ENCODE measurements around the gene TSPAN31.
A peak's percentile ranks its signal among the peaks of the same experiment; 100 is the strongest.

The TSPAN31 gene

DNA sequence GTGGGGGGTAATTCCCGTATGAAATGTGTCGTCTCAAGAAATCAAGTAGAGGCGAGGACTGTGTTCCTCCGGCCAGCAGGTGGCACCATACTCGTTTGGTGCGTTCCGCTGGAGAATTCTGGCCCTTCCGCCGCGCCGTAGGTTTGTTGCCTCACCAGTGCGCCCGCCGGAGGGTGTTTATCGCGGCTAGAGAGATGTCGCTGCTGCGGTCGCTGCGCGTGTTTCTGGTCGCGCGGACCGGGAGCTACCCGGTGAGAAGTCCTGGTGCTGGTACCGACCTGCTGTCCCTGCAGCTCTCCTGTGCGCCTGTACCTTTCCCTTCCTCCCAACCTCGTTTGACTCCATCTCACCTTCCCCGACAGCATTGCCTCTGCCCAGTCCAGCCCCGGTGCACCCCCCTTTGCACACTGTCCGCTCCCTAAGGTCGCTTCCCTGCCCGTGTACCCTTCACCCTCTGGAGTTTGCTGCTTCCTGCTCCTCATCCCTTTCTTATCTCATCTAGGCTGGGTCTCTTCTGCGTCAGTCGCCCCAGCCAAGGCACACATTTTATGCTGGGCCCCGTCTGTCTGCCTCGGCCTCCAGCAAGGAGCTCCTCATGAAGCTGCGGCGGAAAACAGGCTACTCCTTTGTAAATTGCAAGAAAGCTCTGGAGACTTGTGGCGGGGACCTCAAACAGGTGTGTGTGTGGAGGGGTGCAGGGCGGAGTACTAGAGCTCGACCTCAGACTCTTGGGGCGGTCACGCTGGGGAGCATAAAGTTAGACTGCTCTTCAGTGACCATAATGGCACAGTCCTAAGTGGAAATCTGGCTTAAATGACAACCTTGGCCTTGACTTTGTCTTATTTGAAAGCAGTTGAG, 38.0 kb downstream of the TSPAN31 start, which contains the start of gene TSFM (continued):
- TF ChIP-seq, protein P1, sequence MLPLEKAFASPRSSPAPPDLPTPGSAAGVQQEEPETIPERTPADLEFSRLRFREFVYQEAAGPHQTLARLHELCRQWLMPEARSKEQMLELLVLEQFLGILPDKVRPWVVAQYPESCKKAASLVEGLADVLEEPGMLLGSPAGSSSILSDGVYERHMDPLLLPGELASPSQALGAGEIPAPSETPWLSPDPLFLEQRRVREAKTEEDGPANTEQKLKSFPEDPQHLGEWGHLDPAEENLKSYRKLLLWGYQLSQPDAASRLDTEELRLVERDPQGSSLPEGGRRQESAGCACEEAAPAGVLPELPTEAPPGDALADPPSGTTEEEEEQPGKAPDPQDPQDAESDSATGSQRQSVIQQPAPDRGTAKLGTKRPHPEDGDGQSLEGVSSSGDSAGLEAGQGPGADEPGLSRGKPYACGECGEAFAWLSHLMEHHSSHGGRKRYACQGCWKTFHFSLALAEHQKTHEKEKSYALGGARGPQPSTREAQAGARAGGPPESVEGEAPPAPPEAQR (tag by site-specific recombination; IDR thresholded peaks at IDR 0.05) = no peak; the same call in 1 of the 2 replicates
- TF ChIP-seq, protein P2, sequence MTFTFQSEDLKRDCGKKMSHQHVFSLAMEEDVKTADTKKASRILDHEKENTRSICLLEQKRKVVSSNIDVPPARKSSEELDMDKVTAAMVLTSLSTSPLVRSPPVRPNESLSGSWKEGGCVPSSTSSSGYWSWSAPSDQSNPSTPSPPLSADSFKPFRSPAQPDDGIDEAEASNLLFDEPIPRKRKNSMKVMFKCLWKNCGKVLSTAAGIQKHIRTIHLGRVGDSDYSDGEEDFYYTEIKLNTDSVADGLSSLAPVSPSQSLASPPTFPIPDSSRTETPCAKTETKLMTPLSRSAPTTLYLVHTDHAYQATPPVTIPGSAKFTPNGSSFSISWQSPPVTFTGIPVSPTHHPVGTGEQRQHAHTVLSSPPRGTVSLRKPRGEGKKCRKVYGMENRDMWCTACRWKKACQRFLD (tag by site-specific recombination; IDR thresholded peaks at IDR 0.05) = no peak
- TF ChIP-seq SP3 (tag by site-specific recombination; IDR thresholded peaks at IDR 0.05) (peak; percentile 62), ZNF529 (tag by site-specific recombination; IDR thresholded peaks at IDR 0.05; ENCODE audit: insufficient replicate concordance) (no peak), ZNF423 (tag by site-specific recombination; IDR thresholded peaks at IDR 0.05) (no peak), SCRT1 (tag by site-specific recombination; IDR thresholded peaks at IDR 0.05; ENCODE audit: borderline replicate concordance) (0 out of 2 replicates have a peak, but pooled peaks have one; percentile 27), ZNF175 (tag by site-specific recombination; IDR thresholded peaks at IDR 0.05) (no peak), ZNF19 (tag by site-specific recombination; IDR thresholded peaks at IDR 0.05; ENCODE audit: low read depth) (no peak), ZNF629 (tag by site-specific recombination; IDR thresholded peaks at IDR 0.05) (peak; percentile 87), EGR2 (tag by site-specific recombination; IDR thresholded peaks at IDR 0.05; ENCODE audit: low read depth) (no peak), ZNF239 (tag by site-specific recombination; IDR thresholded peaks at IDR 0.05) (peak; percentile 86), ZNF776 (tag by site-specific recombination; IDR thresholded peaks at IDR 0.05; ENCODE audit: borderline replicate concordance) (no peak), ZNF433 (tag by site-specific recombination; IDR thresholded peaks at IDR 0.05; ENCODE audit: low read depth) (no peak), KLF9 (tag by site-specific recombination; IDR thresholded peaks at IDR 0.05; ENCODE audit: low read depth) (peak; percentile 61; the same call in 1 of the 2 replicates), ZNF146 (tag by site-specific recombination; IDR thresholded peaks at IDR 0.05) (peak; percentile 4; the same call in 1 of the 2 replicates)
- TF ChIP-seq, protein P3, sequence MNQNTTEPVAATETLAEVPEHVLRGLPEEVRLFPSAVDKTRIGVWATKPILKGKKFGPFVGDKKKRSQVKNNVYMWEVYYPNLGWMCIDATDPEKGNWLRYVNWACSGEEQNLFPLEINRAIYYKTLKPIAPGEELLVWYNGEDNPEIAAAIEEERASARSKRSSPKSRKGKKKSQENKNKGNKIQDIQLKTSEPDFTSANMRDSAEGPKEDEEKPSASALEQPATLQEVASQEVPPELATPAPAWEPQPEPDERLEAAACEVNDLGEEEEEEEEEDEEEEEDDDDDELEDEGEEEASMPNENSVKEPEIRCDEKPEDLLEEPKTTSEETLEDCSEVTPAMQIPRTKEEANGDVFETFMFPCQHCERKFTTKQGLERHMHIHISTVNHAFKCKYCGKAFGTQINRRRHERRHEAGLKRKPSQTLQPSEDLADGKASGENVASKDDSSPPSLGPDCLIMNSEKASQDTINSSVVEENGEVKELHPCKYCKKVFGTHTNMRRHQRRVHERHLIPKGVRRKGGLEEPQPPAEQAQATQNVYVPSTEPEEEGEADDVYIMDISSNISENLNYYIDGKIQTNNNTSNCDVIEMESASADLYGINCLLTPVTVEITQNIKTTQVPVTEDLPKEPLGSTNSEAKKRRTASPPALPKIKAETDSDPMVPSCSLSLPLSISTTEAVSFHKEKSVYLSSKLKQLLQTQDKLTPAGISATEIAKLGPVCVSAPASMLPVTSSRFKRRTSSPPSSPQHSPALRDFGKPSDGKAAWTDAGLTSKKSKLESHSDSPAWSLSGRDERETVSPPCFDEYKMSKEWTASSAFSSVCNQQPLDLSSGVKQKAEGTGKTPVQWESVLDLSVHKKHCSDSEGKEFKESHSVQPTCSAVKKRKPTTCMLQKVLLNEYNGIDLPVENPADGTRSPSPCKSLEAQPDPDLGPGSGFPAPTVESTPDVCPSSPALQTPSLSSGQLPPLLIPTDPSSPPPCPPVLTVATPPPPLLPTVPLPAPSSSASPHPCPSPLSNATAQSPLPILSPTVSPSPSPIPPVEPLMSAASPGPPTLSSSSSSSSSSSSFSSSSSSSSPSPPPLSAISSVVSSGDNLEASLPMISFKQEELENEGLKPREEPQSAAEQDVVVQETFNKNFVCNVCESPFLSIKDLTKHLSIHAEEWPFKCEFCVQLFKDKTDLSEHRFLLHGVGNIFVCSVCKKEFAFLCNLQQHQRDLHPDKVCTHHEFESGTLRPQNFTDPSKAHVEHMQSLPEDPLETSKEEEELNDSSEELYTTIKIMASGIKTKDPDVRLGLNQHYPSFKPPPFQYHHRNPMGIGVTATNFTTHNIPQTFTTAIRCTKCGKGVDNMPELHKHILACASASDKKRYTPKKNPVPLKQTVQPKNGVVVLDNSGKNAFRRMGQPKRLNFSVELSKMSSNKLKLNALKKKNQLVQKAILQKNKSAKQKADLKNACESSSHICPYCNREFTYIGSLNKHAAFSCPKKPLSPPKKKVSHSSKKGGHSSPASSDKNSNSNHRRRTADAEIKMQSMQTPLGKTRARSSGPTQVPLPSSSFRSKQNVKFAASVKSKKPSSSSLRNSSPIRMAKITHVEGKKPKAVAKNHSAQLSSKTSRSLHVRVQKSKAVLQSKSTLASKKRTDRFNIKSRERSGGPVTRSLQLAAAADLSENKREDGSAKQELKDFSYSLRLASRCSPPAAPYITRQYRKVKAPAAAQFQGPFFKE (tag by site-specific recombination; IDR thresholded peaks at IDR 0.05; ENCODE audit: borderline replicate concordance) = no peak
- TF ChIP-seq, protein P4, sequence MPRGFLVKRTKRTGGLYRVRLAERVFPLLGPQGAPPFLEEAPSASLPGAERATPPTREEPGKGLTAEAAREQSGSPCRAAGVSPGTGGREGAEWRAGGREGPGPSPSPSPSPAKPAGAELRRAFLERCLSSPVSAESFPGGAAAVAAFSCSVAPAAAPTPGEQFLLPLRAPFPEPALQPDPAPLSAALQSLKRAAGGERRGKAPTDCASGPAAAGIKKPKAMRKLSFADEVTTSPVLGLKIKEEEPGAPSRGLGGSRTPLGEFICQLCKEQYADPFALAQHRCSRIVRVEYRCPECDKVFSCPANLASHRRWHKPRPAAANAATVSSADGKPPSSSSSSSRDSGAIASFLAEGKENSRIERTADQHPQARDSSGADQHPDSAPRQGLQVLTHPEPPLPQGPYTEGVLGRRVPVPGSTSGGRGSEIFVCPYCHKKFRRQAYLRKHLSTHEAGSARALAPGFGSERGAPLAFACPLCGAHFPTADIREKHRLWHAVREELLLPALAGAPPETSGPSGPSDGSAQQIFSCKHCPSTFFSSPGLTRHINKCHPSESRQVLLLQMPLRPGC (tag by site-specific recombination; IDR thresholded peaks at IDR 0.05) = peak; percentile 93
- TF ChIP-seq, protein P5, sequence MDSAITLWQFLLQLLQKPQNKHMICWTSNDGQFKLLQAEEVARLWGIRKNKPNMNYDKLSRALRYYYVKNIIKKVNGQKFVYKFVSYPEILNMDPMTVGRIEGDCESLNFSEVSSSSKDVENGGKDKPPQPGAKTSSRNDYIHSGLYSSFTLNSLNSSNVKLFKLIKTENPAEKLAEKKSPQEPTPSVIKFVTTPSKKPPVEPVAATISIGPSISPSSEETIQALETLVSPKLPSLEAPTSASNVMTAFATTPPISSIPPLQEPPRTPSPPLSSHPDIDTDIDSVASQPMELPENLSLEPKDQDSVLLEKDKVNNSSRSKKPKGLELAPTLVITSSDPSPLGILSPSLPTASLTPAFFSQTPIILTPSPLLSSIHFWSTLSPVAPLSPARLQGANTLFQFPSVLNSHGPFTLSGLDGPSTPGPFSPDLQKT (IDR thresholded peaks at IDR 0.05; ENCODE audit: borderline replicate concordance, low read depth, low read length) = no peak
- TF ChIP-seq, protein P6, sequence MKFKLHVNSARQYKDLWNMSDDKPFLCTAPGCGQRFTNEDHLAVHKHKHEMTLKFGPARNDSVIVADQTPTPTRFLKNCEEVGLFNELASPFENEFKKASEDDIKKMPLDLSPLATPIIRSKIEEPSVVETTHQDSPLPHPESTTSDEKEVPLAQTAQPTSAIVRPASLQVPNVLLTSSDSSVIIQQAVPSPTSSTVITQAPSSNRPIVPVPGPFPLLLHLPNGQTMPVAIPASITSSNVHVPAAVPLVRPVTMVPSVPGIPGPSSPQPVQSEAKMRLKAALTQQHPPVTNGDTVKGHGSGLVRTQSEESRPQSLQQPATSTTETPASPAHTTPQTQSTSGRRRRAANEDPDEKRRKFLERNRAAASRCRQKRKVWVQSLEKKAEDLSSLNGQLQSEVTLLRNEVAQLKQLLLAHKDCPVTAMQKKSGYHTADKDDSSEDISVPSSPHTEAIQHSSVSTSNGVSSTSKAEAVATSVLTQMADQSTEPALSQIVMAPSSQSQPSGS (tag by site-specific recombination; IDR thresholded peaks at IDR 0.05; ENCODE audit: low read depth) = no peak
- TF ChIP-seq, protein P7, sequence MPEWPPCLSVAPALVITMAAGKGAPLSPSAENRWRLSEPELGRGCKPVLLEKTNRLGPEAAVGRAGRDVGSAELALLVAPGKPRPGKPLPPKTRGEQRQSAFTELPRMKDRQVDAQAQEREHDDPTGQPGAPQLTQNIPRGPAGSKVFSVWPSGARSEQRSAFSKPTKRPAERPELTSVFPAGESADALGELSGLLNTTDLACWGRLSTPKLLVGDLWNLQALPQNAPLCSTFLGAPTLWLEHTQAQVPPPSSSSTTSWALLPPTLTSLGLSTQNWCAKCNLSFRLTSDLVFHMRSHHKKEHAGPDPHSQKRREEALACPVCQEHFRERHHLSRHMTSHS (tag by site-specific recombination; IDR thresholded peaks at IDR 0.05) = no peak
